ENCODE measurements around the gene NDUFA5. TPM values are rescaled to one million over a fixed set of nuclear protein-coding genes. Genes with fewer than 3 reads are reported as not detected.

The NDUFA5 gene
- polyA plus RNA-seq, 1 of the 3 experiments (the other 2 are of a cell fraction), result 10.9 TPM

DNA sequence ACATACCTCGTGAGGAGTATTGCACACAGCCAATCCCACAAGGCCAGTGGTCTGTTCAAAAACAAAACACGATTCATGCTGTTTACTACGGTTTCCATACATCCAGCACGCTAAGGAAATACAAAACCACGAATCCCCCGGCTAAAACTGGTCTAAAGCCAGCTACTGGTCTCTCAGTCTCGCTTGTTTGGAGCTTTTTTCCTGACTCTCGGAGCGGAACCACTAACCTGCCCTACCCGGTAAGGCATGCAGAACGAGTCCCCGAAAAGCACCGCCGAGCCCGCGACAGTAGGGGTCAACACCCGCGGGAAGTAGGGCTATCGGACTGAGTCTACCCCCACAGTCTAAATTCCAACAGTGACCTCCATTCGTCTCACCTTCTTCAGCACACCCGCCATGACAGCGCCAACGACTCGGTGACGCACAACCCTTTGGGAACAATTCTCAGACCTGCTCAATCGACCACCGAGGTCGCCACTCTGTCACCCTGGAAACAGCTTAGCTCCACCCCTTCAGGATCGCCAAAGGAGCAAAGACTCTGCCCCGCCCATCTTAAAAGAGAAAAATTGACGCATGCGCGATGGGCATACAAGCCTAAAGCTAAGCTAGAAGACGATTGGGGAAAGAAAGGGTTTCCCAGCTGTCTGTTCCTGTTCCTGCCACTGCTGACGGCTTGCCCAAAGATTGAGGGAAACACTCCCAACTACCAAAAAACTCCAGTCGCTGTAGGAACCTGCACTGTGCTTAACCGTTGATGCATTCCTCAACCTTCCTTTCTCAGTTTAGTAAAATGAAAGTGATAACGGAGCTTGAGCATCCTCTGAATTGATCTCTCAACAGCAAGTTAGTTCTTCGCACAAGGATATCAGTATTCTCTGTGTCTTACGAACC lies at the start of gene NDUFA5 (continued):
- TF ChIP-seq, protein P1, sequence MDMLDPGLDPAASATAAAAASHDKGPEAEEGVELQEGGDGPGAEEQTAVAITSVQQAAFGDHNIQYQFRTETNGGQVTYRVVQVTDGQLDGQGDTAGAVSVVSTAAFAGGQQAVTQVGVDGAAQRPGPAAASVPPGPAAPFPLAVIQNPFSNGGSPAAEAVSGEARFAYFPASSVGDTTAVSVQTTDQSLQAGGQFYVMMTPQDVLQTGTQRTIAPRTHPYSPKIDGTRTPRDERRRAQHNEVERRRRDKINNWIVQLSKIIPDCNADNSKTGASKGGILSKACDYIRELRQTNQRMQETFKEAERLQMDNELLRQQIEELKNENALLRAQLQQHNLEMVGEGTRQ (IDR thresholded peaks at IDR 0.05; ENCODE audit: borderline replicate concordance, low read depth, low read length), result no peak
- no peak for TF ChIP-seq FOSL2 (IDR thresholded peaks at IDR 0.05; ENCODE audit: borderline replicate concordance, low read depth)
- TF ChIP-seq, protein P2, sequence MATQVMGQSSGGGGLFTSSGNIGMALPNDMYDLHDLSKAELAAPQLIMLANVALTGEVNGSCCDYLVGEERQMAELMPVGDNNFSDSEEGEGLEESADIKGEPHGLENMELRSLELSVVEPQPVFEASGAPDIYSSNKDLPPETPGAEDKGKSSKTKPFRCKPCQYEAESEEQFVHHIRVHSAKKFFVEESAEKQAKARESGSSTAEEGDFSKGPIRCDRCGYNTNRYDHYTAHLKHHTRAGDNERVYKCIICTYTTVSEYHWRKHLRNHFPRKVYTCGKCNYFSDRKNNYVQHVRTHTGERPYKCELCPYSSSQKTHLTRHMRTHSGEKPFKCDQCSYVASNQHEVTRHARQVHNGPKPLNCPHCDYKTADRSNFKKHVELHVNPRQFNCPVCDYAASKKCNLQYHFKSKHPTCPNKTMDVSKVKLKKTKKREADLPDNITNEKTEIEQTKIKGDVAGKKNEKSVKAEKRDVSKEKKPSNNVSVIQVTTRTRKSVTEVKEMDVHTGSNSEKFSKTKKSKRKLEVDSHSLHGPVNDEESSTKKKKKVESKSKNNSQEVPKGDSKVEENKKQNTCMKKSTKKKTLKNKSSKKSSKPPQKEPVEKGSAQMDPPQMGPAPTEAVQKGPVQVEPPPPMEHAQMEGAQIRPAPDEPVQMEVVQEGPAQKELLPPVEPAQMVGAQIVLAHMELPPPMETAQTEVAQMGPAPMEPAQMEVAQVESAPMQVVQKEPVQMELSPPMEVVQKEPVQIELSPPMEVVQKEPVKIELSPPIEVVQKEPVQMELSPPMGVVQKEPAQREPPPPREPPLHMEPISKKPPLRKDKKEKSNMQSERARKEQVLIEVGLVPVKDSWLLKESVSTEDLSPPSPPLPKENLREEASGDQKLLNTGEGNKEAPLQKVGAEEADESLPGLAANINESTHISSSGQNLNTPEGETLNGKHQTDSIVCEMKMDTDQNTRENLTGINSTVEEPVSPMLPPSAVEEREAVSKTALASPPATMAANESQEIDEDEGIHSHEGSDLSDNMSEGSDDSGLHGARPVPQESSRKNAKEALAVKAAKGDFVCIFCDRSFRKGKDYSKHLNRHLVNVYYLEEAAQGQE (IDR thresholded peaks at IDR 0.05; ENCODE audit: low read depth, low read length), result peak; percentile 56; the same call in 1 of the 2 replicates
- TF ChIP-seq RAD21 (IDR thresholded peaks at IDR 0.05; ENCODE audit: low read length), result no peak
- peak; percentile 70; the same call in 1 of the 2 replicates for TF ChIP-seq RFX5 (IDR thresholded peaks at IDR 0.05; ENCODE audit: low read length)
- no peak for TF ChIP-seq EP300 (IDR thresholded peaks at IDR 0.05; ENCODE audit: borderline replicate concordance in 1 of 2, low read depth in 1 of 2, low read length in 1 of 2)
- peak; percentile 88 for TF ChIP-seq TAF1 (IDR thresholded peaks at IDR 0.05; ENCODE audit: borderline replicate concordance, low read depth, low read length)

DNA sequence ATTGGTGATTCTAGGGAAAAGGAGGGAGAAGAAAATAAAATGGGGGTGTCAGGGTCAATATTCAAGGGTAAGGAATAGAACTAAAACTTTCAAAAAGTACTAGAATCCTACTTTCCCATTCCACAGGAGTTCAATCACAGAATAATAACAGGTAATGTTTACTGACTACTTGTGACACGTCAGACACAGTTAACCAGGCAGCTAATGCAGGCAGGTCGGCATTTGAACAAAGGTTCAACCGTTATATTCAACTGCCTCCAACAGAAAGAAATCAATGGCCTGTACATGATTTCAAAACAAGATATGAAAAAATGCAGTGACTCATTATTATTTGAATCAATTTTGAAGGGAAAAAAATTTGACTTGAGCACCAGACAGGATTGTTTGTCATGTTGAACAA lies 47.1 kb upstream of the NDUFA5 start:
- no peaks in the 10 kb centered on the region for H3K9me3 ChIP-seq
- peaks cover 0 to 2% of the 10 kb centered on the region in 2 experiments; a peak in 1 of 4 replicates for H3K4me1 ChIP-seq (ENCODE audit: control insufficient read depth in 1 of 2, insufficient read depth in 2 of 2, low read depth in 1 of 2, low read length in 1 of 2)
- no peaks in the 10 kb centered on the region for H3K36me3 ChIP-seq (replicated peaks in 1 of 2; ENCODE audit: control insufficient read depth in 1 of 2, insufficient read depth in 2 of 2, low read length in 1 of 2)
- no peak for DNase-seq
- no peak overlapping the region for H3K4me2 ChIP-seq
- H2AFZ ChIP-seq (ENCODE audit: low read depth), result no peak overlapping the region
- H3F3A ChIP-seq (replicated peaks; ENCODE audit: insufficient read depth), result no peaks in the 10 kb centered on the region
- ChIA-PET CTCF (interaction anchor here (1.1 kb wide), 1 partner anchor 24 kb away, joined by 4 read pairs; no protein-coding TSS in a partner anchor), POLR2A (no interaction called here)
- H3K27ac ChIP-seq (ENCODE audit: low read depth in 2 of 2, low read length in 1 of 2), result no peak overlapping the region
- WGBS (ENCODE audit: low lambda C conversion rate), result 27% methylated on average over 3 of the region's 3 CpGs
- H3K27me3 ChIP-seq (ENCODE audit: insufficient read depth), result no peaks in the 10 kb centered on the region
- H3K9ac ChIP-seq, result no peak overlapping the region
- H3K79me2 ChIP-seq (ENCODE audit: insufficient read depth), result no peaks in the 10 kb centered on the region
- H3K4me3 ChIP-seq (ENCODE audit: low read depth in 2 of 2, low read length in 1 of 2), result no peak overlapping the region
- no peak for TF ChIP-seq CHD2 (IDR thresholded peaks at IDR 0.05; ENCODE audit: low read length, partially characterized antibody)
- TF ChIP-seq PBX3 (IDR thresholded peaks at IDR 0.05), result peak; percentile 23; the same call in 1 of the 2 replicates
- H4K20me1 ChIP-seq (ENCODE audit: insufficient read depth), result no peaks in the 10 kb centered on the region
- no peaks in the 10 kb centered on the region for H3K9me2 ChIP-seq
